Measurements from ENCODE around the gene ZNF778.

ZNF778 gene

DNA sequence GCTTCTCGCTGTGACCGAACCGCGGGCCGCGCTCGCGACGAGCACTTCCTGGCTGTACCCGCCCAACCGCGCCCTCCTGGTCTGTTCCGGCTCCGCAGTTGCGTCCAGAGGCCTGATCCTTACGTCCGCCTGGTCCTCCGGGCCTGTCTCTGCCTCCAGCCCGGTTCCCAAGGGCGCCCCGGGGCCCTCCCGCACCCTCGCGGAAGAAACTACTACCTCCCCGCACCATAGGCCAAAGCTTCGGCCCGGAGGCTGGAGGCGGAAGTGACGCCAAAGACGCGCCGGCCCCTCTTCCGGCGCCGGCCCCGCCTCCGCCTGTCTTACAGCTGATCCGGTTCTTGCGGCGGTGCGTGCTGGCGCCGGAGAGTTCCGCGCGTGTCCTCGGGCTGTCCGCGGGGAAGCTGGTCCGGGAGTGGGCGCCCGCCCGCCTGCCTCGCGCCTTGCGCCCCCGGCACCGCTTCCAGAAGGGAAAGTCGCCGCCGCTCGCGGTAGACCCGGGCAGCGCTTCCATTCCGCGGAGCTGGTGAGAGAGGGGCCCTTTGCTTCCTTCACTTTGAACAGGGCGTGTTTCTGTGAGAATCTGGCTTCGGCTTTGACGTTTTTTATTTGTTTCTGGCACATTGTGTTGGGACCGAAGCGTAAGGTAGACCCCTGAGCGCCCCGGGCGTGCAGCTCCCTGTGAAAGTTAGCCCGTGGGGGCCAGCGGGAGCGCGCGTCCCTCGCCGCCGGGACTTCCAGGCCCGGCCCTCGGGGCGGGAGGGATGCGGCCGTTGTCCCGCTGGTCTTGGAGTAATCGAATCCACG, at the start of gene ZNF778:
ZNF778 (plus strand) TSS at position 316 of the 804 bp plus-strand sequence. CDS start 3,425 bp downstream, outside the sequence.
- DNase-seq, result no peak

DNA sequence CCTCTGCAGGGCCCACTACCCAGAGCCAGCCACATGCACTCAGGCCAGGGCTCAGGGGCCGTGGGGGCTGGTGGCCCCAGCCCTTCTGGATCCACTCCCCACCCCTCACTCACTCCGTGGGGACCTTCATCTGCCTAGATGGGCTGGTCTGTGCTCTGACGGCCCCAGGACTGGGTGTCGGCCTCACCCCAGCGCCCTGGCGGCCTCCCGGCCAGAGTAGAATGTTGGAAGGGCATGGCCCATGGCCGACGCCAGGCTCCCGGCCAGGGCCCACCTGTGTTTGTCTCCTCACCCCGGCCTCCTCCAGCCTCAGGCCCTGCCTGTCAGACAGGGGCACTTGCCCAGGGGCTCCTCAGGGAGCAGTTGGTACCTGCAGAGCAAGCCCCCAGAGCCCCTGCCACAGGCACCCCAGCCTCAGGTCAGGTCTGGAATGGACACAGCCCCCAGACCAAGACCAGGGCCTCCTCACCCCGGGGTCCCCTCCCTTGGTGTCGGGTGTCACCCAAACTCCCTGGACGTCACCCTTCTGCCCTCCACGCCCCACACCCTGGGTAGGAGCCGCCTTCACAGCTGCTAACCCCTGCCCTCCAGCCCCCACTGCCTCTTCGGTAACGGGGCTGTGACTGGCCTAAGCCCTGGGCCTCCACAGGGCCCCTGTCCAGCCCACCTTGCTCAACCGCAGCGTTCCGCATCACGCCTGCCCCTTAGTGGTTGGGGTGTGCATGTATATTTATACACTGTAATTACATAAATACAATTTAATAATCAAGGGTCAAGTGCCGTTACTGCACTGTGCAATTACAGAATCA, 48.9 kb upstream of the ZNF778 start:
- DNase-seq, result no peak

DNA sequence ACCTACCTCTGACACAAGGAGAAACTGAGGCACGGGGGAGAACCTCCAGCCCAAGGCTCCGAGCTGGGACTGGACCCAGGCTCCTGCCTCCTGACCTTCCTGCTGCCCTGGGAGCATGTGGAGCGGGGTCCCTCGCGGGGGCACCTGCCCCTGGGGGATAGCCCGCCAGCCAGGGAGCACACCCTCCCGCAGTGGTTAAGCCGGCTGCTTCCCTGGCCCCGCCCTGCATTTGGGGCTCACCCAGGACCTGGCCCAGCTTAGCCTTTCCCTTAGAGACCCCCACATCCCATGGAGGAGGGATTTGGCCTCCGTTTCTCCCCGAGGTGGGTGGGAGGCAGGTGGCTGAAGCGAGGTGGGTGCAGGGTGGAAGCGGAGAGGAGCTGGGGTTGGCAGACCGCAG, 47.7 kb upstream of the ZNF778 start:
- DNase-seq, result no peak

DNA sequence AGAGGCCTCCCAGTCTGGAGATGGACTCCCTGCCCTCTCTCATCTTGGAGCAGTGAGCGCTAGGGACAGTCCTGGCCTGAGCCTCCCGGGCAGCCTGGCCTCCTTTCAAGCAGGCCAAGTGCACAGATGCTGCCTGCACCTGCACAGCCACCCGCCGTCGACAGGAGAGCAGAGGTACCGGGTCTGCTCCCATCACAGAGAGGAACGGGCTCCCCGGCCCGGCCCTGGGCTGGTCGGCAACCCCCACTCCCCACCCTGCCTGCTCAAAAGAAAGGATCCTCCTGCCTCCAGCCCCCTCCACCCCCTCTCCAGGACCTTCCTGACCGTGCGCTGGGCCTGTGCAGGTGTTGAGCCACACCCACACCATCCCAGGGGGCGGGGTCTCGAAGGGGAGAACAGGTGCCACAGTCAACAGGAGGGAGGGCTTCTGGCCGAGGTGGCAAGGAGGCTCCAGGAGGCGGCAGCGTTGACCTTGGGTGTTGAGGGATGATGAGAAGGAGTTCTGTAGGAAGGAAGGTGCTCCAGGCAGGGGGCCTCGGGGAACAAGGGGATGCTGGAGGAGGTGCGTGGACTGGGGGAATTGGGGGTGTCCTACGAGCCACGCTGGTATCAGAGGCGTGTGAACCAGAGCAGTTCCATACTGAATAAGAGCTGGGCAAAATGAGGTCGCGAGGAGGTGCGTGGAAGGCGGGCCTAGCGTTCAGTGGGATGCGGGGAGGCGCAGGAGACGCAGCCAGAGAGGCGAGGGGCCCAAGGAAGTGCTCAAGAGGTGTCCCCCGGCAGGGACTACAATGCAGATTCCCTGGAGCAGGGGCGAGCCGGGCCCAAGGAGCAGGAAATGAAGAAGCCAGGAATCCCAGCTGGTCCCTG, 46.9 kb upstream of the ZNF778 start:
- peak; percentile 26 for DNase-seq

DNA sequence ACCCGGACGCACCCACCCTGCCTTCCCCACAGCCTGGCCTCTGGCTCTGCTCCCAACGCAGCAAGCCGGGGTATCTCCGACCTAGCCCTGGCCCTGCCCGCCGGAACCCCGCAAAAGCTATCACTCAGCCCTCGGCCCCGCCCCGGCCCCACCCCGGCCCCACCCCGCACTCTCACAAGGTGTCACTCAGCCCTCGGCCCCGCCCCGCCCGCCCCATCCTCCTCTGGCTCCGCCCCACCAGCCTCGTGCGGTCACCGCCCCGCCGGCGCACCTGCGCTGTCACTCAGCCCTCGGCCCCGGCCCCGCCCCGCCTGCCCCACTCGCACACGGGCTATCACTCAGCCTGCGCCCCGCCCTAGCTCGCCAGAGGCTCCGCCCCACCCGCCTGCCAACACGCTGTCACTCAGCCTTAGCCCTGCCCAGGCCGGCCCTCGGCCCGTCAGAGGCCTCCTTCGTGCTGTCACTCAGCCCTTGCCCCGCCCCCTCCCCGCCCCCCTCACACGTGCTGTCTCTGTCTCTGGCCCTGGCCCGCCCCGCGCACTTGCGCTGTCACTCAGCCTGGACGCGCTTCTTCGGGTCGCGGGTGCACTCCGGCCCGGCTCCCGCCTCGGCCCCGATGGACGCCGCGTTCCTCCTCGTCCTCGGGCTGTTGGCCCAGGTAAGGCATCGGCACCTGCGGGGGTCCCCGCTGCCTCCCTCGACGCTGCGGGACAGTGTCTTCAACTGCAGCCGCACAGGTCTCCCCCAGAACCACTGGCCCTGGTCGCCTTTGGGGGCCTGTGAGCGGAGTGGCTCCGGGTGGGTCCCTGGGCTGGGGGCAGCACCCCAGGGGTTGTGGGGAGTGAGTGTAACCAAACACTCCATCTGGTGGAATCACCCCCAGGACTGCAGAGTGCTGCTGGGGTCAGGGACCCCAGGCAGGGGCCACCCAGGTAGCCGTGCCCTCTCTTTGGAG, 46.0 kb upstream of the ZNF778 start, which contains the start of gene CDH15:
CDH15 (plus strand) TSS at position 533 of the 955 bp plus-strand sequence; CDS start at position 617, 84 bp downstream.
- DNase-seq, result peak; percentile 53

DNA sequence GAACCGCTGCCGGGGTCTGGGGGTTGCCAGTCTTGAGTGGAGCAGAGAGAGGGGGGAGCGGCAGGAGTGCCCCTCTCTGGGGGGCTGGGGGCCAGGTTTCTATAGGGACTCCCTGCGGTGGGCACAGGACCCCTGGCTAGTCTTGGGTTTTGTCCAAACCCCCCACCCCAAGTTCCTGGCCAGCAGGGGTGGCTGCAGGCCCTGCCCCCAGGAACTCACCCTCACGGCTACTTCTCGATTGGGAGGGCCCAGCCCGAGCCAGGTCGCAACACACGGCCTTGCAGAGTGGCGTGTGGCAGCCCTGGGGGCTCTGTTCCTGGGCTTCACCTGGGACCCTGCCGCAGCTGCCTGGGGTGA, 45.4 kb upstream of the ZNF778 start:
- no peak for DNase-seq

DNA sequence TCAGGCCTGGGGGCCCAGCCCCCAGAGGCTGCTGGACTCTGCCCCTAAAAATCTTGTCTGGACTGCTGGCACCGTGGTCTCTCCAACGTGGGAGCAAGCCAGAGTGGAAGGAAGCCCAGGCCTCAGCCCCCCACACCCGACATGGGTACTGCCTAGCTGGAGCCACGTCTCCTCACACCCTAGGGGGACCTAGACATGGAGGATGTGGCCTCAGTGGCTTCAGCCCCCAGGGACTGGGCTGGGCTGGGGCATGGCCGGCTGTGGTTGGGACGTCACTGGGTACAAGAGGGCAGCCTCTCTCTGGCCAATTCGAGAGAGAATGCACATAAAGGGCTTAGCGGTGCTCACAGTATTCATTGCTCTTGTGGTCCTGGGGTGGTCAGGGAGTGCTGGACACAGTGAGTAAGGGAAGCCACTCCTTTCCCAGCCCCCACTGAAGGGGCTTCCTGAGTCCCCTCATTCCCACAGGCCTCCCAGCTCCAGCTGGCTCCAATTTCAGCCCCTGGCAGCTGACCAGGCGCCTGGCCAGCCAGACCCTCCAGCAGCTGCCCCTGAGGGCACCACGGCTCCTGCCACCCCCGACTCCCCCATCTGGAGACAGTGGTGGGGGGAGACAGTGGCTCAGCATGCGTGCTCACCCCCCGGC, 44.9 kb upstream of the ZNF778 start:
- DNase-seq, result no peak

DNA sequence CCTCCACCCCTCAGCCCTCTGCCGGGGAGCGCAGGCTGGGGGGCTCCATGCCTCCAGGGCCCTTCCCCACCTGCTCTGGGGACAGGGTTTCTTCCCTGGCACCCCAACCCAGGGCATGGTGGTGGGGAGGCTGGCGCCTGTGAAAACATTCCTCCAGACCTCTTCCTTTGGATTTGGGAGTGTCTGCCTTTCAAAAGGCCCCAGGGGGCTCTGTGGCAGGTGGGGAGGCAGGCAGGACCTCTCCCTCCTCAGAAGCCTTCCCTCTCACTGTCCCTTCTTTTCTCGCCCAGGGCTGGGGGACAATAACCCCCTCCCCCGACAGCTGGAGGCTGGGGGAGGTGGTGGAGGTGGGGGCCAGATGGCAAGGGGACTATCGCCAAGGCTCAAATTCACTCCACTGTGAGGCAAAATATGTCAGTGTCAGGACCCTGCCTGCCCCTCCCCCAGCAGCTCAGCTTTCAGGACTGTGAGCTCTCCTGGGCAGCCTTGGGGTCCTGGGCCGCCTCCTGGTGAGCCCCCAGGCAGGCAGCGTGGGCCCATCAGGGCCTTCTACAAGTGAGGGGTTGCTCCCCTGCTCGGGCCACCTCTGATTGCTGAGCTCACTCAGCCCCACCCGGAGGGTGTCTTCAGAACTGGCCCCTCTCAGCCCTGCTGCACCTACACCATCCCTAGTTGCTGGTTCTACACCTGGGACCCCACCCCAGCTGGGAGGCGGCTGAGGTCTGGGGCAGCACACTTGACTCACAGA, 44.2 kb upstream of the ZNF778 start:
- DNase-seq, result no peak

DNA sequence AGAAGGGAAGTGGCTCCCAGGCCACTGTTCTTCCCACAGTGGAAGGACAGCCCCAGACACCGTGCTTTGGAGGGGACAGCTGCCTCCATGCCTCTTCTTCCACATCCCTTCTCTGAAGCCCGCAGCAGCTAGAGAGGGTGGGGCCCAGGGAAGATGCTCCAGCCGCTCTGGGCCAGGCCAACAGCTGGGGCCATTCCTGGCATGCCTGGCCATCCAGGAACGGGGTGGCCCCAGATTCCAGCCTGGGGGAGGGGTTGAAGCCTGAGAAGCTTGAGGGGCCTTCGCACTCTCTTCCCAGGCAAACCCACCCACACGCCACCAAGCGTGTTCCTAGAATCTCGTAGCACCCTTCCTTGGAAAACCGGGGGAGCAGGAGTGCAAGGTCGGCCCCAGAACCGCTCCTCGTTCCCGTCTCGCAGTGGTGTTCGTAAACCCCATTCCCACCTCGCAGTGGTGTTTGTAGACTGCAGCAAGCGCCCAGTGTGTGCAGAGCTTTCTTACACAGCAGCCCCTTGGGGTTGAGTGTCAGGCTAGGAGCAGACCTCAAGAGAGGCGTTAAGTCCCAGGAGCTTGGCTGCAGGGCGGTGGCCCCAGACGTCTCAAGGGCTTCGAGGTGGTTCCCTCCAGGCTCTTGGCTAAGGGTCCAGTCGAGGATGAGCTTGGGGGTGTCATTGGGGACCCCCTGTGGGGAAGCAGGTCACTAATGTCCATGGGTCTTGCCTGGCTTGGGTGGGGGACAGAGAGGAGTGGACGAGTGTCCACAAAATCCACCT, 43.3 kb upstream of the ZNF778 start:
- DNase-seq, result no peak

DNA sequence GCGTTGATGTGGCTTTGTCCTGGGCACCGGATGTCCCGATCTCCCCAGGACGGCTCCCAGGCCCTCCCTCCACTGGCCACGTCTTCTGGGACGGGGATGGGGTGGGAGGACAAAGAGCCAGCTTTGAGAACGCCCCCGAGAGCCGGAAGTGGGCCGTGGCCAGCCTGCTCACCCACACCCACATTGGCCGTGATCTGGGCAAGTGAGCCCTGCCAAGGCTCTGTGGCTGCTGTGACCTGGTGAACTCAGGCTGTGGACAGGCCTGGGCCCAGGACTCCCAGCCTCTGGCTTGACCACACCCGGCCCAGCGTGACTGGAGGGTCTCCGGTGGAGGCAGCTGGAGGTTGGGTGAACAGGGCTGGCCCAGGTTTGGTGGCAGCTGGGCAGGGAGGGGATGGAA, 42.6 kb upstream of the ZNF778 start:
- no peak for DNase-seq

DNA sequence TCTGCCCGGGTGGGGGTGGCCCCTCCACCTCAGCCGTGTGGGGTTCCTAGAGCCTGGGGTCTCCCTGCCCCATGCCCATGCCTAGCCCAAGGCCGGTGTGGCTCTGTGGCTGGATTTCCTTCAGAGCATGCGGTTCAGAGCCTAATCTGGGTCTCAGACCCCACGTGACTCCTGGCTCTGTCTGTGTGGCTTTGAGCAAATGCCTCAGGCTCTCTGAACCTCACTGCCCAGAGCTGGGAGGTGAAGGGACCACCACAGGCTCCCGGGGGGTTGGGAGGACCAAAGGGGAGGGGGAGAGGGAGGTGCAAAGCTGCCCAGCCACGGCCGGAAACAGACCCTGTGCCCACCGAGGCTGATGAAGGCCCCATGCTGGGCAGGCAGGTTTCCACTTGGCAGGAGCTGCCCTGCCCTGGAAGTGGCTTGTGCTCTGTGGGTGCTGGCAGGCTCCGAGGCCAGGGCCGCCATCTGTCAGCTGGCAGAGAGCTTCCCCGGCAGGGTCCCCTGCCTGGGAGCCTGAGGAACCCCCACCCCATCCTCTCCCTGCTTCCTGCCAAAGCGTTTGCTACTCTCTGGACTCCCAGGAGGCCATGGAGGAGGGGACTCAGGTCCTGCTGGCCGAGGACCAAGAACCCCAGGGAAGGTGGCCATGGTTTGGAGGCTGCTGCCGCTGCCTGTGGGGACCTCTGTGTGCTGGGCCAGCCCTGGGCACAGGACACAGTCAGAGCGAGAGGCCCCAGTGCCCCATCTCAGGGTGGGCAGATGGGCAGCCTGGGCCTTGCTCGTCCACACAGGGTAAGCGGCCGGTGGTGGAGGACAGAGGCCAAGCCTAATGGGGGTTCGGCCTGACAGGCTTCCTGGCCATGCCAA, 42.0 kb upstream of the ZNF778 start:
- DNase-seq, result no peak

DNA sequence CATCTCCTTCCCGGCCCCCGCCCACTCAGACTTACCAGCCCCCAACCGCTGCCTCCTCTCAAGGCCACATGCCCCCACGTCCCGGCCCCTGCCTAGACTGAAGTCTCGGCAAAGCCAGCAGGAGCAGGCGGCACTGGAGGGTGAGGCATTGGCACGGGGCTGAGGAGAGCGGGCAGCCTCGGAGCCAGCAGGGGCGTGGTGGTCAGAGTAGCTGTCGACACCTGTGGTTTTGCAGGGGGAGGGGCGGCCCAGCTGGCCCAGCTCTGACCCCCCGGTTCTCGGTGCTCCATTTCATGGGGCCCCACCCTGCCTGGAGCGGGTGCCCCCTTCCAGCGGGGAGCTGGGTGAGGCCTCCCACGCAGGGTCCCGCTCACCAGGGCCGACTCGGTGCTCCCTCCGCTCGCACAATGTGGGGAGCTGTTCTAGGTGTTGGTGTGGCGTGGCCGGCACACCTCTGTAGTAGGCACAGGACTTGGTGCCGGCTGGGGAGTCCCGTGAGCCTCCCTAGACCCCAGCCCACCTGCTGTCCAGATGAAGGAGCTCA, 41.3 kb upstream of the ZNF778 start:
- no peak for DNase-seq

DNA sequence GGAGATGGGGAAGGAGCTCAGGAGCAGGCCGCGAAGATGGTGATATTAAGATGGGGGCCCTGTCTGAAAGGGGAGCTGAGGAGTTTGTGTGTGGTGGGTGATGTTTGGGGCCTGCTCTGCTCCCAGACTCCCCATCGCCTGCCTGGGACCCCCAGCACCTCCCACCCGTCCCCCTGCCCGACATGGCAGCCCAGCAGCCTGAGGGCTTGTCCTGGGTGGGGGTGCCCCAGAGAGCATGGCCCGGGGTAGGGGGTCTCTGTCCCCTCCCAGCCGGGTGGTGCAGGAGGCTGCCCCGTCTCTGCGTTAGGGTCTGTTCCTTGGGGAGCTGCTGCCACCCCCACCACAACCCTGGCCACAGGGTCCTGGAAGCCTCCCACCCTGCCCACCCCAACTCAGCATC, 40.8 kb upstream of the ZNF778 start:
- DNase-seq, result no peak

DNA sequence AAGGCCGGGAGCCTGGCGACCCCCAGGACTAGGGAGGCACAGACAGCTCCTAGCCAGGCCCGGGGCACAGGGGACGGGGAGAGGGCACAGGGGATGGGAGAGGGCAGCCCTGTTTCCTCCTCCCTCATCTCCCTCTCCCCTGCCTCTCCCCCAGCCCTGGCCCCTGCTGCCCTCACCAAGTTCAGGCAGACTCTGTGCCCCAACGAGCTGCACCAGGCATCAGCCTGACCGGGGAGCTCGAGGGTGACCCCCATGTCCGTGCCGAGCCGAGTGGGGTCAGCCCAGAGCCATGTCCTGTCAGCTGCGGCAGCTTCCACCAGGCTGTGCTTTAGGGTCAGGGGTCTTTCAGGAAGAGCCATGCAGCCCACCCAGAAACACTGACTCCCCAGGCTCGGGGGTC, 40.0 kb upstream of the ZNF778 start:
- no peak for DNase-seq

DNA sequence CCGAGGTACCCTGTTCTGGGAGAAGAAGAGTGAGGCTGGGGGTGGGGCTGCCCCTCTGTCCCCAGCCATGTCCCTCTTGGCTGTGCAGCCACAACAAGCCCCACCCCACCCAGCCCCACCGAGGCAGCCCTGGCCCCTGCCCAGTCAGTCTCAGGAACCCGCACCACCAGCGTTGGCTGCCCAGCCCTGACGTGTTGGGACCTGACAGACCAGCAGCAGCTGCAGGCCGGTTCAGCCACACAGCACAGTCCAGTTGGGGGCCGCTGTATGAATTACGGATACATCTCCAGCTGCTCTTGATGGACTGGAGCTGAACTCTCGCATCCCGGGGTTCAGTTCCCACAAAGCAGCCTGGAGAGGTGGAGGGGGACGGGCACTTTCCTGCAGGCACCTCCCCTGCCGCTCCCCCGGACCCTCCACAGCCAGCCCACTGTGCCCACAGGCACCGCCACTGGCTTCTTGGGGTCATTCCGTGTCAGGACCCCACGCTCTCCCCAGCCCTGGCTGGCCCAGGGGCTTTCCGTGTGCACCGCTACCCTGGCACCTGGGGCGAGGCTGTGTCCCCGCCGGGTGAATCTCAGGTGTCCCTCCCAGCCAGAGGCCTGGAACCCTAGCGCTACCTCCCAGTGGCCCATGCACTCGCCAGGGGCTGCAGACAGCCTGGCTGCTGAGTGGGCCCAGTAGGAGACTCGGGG, 38.9 kb upstream of the ZNF778 start:
- DNase-seq, result no peak

DNA sequence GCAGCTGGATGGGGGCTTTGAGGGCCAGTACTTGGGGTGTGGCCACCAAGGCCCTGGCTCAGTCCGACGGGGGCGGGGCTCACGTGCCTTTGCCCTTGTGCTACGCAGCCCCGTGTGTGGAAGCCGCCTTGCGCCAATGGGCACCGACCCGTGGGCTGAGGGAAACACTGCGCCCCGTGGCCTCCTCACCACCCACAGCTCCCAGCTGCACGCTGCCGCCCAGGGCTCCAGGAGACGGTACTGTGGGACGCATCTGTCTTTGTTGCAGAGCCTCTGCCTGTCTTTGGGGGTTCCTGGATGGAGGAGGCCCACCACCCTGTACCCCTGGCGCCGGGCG, 38.4 kb upstream of the ZNF778 start:
- DNase-seq, result no peak

DNA sequence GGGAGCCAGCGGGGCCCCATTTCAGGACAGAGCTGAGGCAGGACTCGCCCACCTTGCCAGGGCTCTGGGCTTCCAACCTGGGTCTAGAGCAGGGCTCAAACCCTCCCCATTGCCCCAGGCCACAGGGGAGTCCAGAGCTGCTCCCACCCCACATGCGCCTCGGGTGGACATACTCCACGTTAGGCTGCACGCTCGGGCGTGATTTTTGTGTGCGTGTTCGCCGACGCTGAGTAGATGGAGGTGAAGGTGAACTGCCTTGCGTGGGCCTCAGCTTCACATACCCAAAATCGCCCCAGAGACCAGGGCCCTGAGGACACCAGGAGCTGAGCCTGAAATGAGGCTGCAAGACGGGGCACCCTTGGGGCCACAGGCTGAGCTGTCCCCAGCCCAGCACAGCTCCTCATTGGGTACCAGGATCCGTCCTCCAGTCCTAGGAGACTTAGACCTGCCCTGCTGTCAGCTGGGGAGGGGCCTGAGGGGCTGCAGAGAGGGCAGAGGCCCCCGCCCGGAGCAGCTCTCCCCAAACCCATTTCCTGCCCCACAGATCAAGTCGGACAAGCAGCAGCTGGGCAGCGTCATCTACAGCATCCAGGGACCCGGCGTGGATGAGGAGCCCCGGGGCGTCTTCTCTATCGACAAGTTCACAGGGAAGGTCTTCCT, 37.7 kb upstream of the ZNF778 start:
- DNase-seq, result no peak

All from NCI-H187 treated with DMSO at 0.1 percent for 48 hours (cell line).